Kidney (tissue), 14 donors: ENCODE data around the gene PHF3. TPM values are rescaled to one million over a fixed set of nuclear protein-coding genes. Genes with fewer than 3 reads are reported as not detected.
"Not testable (repeated sequence)": the region's sequence is repeated elsewhere in the genome, so short reads cannot be mapped to it uniquely, and the experiment has no call there.

Experiments used
- DNase-seq, 5 donors: peaks; one replicate each; pipeline ENCODE4 v3.0.0-alpha.2; 2013 to 2020
- FAIRE-seq: peaks from 2 replicates; lab custom pipeline; 2012; peaks lifted over from hg19 to GRCh38; lab: Jason Lieb, UNC
- H3K27ac ChIP-seq, 2 donors: one replicate each; pipeline ENCODE4 v1.7.0; 2013; ENCODE audit warnings: low read depth in 2 of 2, low read length in 2 of 2, inconsistent platforms in 1 of 2
- H3K27me3 ChIP-seq: one replicate; pipeline ENCODE4 v1.7.1; 2013; ENCODE audit warnings: low read length, inconsistent platforms; ENCODE audit not compliant: control insufficient read depth, insufficient read depth
- H3K36me3 ChIP-seq, 3 donors: one replicate each; pipeline versions ENCODE4 v1.7.0 to v1.7.1; 2013; ENCODE audit warnings: low read length in 3 of 3, control low read depth in 1 of 3, inconsistent platforms in 1 of 3; ENCODE audit not compliant: insufficient read depth in 3 of 3, control insufficient read depth in 2 of 3
- H3K4me1 ChIP-seq, 3 donors: one replicate each; pipeline versions ENCODE4 v1.7.0 to v1.7.1; 2013; ENCODE audit warnings: low read length in 3 of 3, inconsistent platforms in 1 of 3, low read depth in 1 of 3; ENCODE audit not compliant: control insufficient read depth in 2 of 3, insufficient read depth in 2 of 3
- H3K4me3 ChIP-seq, 3 donors: one replicate each; pipeline versions ENCODE4 v1.7.0 to v1.8.1; 2013; ENCODE audit warnings: low read length in 3 of 3, control low read depth in 1 of 3, inconsistent platforms in 1 of 3
- H3K9ac ChIP-seq, 3 donors: one replicate each; pipeline versions ENCODE4 v1.7.0 to v1.7.1; 2013; ENCODE audit warnings: low read length in 3 of 3, control low read depth in 1 of 3, inconsistent platforms in 1 of 3
- H3K9me3 ChIP-seq, 3 donors: one replicate each; pipeline versions ENCODE4 v1.7.0 to v1.7.1; 2013; ENCODE audit warnings: low read length in 3 of 3, control low read depth in 1 of 3, inconsistent platforms in 1 of 3; ENCODE audit not compliant: control insufficient read depth in 2 of 3, insufficient read depth in 1 of 3
- CTCF ChIP-seq: IDR thresholded peaks from 3 replicates; pipeline ENCODE4 v1.5.1; 2012; ENCODE audit warnings: mild to moderate bottlenecking, moderate library complexity, borderline replicate concordance; ENCODE audit not compliant: insufficient read depth; ENCODE audit errors: extremely low read depth
- intact Hi-C: fragments of 100-400 bp; cut with DNase I; formaldehyde crosslinking; loops from one replicate; pipeline ENCODE4 v1.11.1; 2022
- polyA plus RNA-seq: library from polyadenylated mRNA; stranded (reverse); fragments of 350-450 nt; fragmentation: Illumina TruSeq; extraction: RNeasy Lipid Tissue Mini Kit (QIAGEN cat#74804); gene quantifications from one replicate; pipeline ENCODE4 v1.2.3, GENCODE V29; 2014; ENCODE audit warnings: low read depth, low replicate concordance; ENCODE audit not compliant: insufficient read depth
- total RNA-seq: library from RNA; stranded (reverse); fragmentation: NEBNext Ultra II Directional; extraction: Animal tissue kit (Norgen Biotek cat#: 25700); gene quantifications from one replicate; pipeline ENCODE4 v1.2.1, GENCODE V29; 2021
- donor health status: control.
- donor health status: control.
- donor health status: control.
- donor health status: control.
- donor health status: control.
- donor health status: DM: yes; HTN: yes; CAD: no.
- donor health status: Normal renal cell carcinoma (clear cell type).

The PHF3 gene
- total and polyA plus RNA-seq, 2 donors from 2014 or later: 9.5 to 58.3 TPM

GRCh38 chr6:63731930-63732329 is 96.3 kb downstream of the PHF3 start:
- no peak for FAIRE-seq

GRCh38 chr6:63732336-63732735 is 96.7 kb downstream of the PHF3 start:
- Histone ChIP-seq H3K4me3 (no peak overlapping the region), H3K9me3 (no peaks in the 10 kb centered on the region), H3K9ac (no peak overlapping the region), H3K27me3 (no peaks in the 10 kb centered on the region), H3K4me1 (no peaks in the 10 kb centered on the region), H3K36me3 (no peaks in the 10 kb centered on the region), H3K27ac (no peak overlapping the region)
- DNase-seq: no peak
- intact Hi-C loops: no loop called here
- FAIRE-seq: no peak
- TF ChIP-seq CTCF: no peak

More at GRCh38 chr6:63731930-63732329, 96.3 kb downstream of the PHF3 start:
- intact Hi-C loops: no loop called here
- H3K36me3 ChIP-seq: no peaks in the 10 kb centered on the region
- no peak overlapping the region for H3K9ac ChIP-seq
- DNase-seq: no peak
- no peaks in the 10 kb centered on the region for H3K9me3 ChIP-seq
- no peaks in the 10 kb centered on the region for H3K27me3 ChIP-seq
- no peaks in the 10 kb centered on the region for H3K4me1 ChIP-seq
- no peak overlapping the region for H3K4me3 ChIP-seq
- no peak overlapping the region for H3K27ac ChIP-seq
- TF ChIP-seq CTCF: no peak

GRCh38 chr6:63734923-63735322 is 99.3 kb downstream of the PHF3 start:
- DNase-seq: no peak
- Histone ChIP-seq H3K9ac (no peak overlapping the region), H3K4me3 (no peak overlapping the region), H3K4me1 (no peaks in the 10 kb centered on the region), H3K36me3 (no peaks in the 10 kb centered on the region), H3K27me3 (no peaks in the 10 kb centered on the region), H3K9me3 (no peaks in the 10 kb centered on the region), H3K27ac (no peak overlapping the region)
- FAIRE-seq: no peak
- TF ChIP-seq CTCF: no peak
- intact Hi-C loops: no loop called here

- DNase-seq, H3K27me3 ChIP-seq, H3K9me3 ChIP-seq, intact Hi-C loops, H3K27ac ChIP-seq, FAIRE-seq, H3K9ac ChIP-seq, H3K4me3 ChIP-seq, H3K36me3 ChIP-seq, H3K4me1 ChIP-seq: not testable (repeated sequence)
These were observed 102.6 kb downstream of the PHF3 start for GRCh38 chr6:63738190-63738589.
